ENCODE data around the gene ITPK1. TPM values are rescaled to one million over a fixed set of nuclear protein-coding genes. Genes with fewer than 3 reads are reported as not detected.

The ITPK1 gene
- total RNA-seq, 1 donor from 2014 or later = 112 TPM

DNA sequence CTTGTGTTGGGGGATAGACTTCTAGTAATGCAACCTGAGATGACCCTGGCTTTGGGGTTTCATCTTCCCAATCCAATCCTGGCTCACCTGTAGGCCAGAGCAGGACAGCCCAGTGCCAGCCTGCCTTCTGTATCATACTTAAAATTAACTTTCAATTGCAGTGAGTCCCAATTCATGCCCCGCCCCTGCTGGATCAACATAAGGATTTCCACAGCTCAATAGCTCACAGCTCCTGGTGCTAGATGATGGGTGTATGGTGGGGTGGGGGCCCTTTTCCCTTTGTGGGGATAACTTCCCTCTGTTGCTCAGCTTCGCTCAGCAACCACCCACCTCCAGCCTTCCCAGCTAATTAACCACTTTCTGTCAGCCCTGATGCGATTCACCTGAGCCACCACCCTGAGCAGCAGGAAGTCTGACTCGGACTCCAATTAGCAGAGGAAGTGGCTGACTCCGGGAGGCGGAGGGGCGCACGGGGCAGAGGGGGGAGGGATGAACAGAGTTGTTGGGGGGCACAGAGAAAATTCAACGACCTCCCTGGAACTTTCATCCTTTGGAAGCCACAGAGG is 217.1 kb downstream of the ITPK1 start:
- H3K4me3 ChIP-seq = no peak overlapping the region
- H3K27ac ChIP-seq (replicated peaks) = no peak overlapping the region
- TF ChIP-seq CTCF (IDR thresholded peaks at IDR 0.05; ENCODE audit: borderline replicate concordance) = no peak
- H3K27me3 ChIP-seq (ENCODE audit: low read depth) = peaks cover 83% of the 10 kb centered on the region
- H3K9me3 ChIP-seq (replicated peaks) = peaks cover 16% of the 10 kb centered on the region
- intact Hi-C loops (cut with micrococcal nuclease) = no loop called here
- DNase-seq = no peak
- H3K4me1 ChIP-seq = no peaks in the 10 kb centered on the region
- no peaks in the 10 kb centered on the region for H3K36me3 ChIP-seq

DNA sequence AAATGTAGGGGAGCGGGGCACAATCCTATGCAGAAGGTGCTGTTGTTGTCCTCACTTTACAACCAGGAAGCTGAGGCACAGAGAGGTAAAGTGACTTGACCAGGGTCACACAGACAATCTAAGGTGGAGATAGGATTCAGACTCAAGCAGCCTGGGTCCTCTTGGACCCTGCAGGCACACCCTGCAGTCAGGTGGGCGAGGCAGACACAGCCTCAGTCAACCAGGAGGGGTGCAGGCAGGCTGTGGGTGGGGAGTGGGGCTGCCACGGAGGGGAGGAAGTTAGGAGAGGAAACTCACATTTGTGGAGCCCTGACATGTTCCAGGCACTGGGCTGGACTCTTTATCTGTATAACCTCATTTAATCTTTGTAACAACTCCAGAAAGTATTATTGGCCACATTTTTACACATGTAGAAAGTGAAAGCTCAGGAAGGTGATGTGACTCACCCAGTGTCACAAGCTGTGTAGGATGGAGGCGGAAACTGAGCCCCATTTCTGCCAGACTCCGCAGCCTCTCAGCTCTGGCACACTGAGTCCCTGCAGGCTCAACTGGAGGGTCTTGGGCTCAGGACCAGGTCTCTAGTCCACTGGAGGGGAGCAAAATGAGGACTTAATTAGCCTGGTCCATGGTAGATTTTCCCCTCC is 217.7 kb downstream of the ITPK1 start:
- no peak for DNase-seq
- H3K27ac ChIP-seq (replicated peaks) = no peak overlapping the region
- intact Hi-C loops (cut with micrococcal nuclease) = no loop called here
- H3K9me3 ChIP-seq (replicated peaks) = peaks cover 22% of the 10 kb centered on the region
- H3K4me1 ChIP-seq = no peaks in the 10 kb centered on the region
- TF ChIP-seq CTCF (IDR thresholded peaks at IDR 0.05; ENCODE audit: borderline replicate concordance) = no peak
- H3K27me3 ChIP-seq (ENCODE audit: low read depth) = peaks cover 77% of the 10 kb centered on the region
- no peak overlapping the region for H3K4me3 ChIP-seq
- H3K36me3 ChIP-seq = no peaks in the 10 kb centered on the region

- no peak for DNase-seq
- Histone ChIP-seq H3K4me3 (no peak overlapping the region), H3K36me3 (no peaks in the 10 kb centered on the region), H3K9me3 (replicated peaks) (peaks cover 27% of the 10 kb centered on the region), H3K27me3 (ENCODE audit: low read depth) (peaks cover 56% of the 10 kb centered on the region), H3K27ac (replicated peaks) (no peak overlapping the region), H3K4me1 (no peaks in the 10 kb centered on the region)
- TF ChIP-seq CTCF (IDR thresholded peaks at IDR 0.05; ENCODE audit: borderline replicate concordance) = no peak
- intact Hi-C loops (cut with micrococcal nuclease) = no loop called here
Measured at GRCh38 chr14:92895352-92895878, 220.3 kb downstream of the ITPK1 start.

GRCh38 chr14:92892589-92892988 is 223.1 kb downstream of the ITPK1 start:
- Histone ChIP-seq H3K9me3 (replicated peaks) (peaks cover 27% of the 10 kb centered on the region), H3K27ac (replicated peaks) (no peak overlapping the region), H3K4me3 (no peak overlapping the region), H3K36me3 (no peaks in the 10 kb centered on the region), H3K4me1 (no peaks in the 10 kb centered on the region), H3K27me3 (ENCODE audit: low read depth) (peaks cover 40% of the 10 kb centered on the region)
- no peak for DNase-seq
- TF ChIP-seq CTCF (IDR thresholded peaks at IDR 0.05; ENCODE audit: borderline replicate concordance) = no peak
- intact Hi-C loops (cut with micrococcal nuclease) = no loop called here

DNA sequence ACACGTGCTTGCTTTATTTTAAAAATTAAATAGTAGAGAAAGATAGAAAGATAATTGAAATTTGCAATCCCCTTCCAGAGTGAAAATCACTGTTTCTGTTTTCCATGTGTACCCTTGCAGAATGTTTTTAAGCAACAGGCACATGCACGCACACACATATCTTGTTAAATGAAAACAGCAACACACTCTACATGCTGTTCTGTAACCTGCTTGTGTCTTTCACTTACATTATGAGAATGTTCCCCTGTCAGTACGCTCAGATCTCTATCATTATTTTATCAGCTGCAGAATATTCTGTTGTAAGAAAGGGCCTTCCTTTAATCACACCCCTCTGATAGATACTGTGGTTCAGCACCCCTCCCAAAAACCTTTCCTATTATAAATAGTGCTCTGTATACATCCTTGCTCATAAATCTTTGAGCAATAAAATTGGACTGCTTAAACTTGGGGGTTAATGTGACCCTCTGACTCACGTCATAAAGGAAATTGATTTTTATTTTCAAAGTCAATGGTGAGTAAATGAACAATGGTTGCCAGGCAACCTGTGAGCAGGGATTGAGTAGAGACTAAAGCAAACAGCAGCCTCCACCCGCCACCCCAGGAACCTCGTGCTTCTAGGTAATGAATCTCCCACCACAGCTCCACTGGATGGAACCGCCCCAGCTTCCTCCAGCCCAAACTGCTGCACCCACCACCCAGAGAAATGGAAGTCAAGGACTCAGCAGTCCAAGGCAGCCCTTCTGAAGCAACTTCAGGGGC is 224.7 kb downstream of the ITPK1 start:
- TF ChIP-seq CTCF (IDR thresholded peaks at IDR 0.05; ENCODE audit: borderline replicate concordance) = no peak
- Histone ChIP-seq H3K36me3 (no peaks in the 10 kb centered on the region), H3K27ac (replicated peaks) (no peak overlapping the region), H3K9me3 (replicated peaks) (peaks cover 27% of the 10 kb centered on the region), H3K4me1 (no peaks in the 10 kb centered on the region), H3K27me3 (ENCODE audit: low read depth) (peaks cover 43% of the 10 kb centered on the region), H3K4me3 (no peak overlapping the region)
- intact Hi-C loops (cut with micrococcal nuclease) = no loop called here
- no peak for DNase-seq
